Cerebellar nuclear complex (tissue), 1 donor: Measurements from ENCODE around the gene CBX1.

ENCODE experiments used
- DNase-seq, 2 experiments: peaks; one replicate each; lab custom pipeline; 2025; lab: John Stamatoyannopoulos, UW

CBX1 gene

DNA sequence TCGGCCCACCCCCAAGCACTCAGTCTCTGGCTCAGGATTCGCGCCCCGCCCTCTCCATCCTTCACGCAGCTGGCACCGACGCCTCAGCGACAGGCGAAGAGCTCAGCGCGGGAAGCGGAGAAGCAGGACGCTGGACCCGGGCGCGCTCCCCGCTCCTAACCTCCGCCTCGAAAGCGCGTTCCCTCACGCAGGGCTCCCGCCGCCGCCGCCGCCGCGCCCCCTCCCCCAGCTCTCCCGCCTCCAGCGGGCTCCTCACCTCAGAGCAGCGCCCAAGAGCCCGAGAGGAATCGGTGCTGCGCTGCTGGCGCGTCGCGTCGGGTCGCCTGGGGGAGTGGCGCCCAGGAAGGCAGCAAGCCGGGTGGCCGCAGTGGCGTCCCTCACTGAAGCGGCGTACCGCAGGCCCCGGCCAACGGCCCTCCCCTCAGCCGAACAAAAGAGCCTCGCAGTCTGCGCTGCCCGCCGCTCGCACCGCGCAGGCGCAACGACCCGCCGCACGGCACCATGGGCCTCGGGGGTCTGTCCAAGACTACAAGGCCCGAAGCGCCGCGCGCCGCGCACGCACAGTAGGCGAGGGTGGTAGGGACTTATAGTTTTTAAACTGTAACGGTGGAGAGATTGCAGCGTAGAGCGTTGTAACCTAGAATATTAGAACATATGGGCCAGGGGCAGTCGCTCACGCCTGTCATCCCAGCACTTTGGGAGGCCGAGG, at the start of gene CBX1:
Gene CBX1, minus strand, starts transcription at position 467 of the 709 bp plus-strand sequence. CDS start 24,474 bp downstream, outside the sequence.
- peak in 1 of 2 experiments; percentile 59 for DNase-seq

DNA sequence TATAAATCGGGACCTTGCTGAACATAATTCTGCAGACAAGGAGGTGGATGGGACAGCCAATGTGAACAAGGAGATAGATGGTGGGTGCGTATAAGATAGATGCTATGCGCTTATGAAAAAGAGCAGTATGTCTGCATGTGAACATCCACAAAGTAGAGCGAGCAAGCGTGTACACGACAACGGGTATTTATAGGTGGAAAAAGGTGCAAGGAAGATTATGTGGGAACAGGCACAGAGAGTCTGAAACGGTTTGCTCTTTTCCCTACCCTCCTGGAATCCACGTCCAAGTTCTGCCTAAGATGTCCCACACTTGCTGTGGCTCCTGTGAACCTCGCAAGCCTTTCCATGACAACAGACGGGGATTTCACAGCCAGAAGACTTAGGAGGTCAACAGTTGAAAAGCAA, 49.3 kb upstream of the CBX1 start:
- DNase-seq = no peak

DNA sequence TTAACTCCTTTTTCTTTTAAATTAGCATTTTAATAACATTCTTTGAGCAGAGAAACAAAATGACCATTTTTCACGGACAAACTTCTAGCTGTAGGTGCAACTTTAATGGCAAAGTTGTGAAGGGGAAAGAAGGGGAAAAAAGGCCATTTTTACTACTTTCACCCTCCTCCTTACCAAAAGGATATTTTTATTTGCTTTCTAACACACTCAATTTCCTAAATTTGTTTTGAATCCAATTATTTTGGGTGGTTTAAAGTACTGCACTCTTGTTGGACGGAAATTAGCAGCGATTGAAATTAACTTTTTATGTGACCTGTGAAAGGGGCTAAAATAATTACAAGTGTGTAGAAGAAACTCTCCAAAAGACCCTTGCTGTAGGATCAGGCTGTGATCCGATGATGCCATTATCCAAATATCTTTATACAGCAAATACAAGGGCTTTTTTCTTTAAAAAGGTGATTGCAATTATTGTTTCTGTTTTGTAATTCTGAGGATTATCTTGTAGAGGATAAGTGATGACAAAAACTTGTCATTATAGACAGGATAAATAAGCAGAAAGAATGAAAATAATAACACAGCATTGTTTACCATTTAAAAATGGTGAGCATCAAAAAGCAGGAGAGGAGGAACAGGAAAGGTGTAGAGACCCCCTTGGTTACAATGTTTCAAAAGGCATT, 48.6 kb upstream of the CBX1 start:
- DNase-seq = no peak

DNA sequence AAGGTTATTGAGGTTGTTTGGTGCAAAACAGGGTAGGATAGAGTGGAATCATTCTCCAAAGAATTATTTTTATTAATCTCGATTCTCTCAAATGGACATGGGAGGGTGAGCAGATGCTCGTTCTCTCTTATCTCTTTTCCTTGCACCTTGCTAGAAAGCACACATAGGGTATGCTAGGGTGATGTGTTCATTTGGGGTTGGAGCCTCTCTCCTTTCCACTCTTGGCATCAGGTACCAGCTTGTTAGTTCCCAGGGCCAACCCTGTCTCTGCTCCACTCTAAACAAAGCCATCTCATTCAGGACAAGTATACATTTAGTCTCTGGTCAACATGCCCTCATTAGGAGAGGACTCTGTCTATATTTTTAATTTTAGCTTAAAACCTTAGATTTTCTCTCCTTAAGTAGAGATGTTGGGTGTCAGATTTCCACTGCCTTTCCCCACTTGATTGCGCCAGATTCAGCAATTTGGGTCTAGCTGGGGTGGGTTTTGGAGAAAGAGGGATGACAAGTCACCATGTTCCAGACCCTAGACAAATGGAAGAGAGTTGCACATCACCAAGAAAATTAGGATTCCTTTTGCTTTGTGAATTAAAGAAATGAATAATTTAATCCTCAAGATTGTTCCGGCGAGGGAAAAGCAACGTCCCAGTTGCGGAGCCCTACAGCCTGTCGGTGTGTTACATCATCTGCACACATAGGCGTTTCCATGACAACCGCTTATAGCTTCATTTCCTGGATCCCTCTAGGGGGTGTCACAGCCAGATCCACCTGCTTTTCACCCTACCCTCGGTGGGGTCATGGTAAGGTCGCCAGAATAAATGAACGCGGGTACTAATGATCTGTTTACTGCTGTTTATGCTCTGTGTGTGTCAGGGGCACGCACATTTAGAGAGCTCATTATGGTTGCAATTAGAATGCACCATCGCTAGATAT, 47.8 kb upstream of the CBX1 start:
- no peak for DNase-seq

GRCh38 chr17:48148029-48148770, 46.9 kb upstream of the CBX1 start:
- no peak for DNase-seq

DNA sequence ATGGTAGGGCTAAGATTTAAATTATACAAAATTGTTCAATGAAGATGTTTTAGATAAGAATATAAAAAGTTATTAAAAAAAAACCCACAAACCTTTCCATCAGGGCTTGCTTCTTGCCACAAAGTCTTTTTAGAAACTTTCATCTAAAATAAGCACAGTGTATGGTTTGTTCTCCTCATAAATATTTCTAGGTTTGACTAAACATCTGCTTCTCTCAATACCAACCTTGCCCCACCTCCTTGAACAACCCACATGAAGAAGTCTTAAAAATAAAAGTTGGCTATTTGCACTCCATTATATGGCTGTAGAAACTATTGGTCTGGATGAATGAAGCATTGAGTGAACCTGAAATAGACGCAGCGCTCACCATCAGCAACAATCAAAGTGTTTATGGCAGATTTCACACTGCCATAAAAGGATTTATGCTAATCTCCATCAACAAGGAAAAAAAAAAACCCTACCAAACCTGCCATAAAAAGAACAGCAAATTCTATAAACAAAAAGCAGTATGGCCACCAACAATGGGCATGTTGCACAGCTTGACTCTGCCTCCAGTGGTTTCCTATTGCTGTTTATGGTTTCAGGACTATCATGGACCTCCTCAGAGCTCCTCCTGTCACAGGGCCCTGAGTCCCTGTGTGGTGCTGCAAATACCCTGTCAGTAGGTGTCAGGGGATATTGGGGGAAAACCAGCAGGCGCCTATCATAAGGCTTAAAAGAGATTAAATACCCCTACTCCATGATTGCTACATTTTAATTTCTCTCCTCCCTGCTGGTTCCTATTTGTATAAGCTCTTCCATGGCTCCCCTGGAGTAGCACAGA, 43.9 kb upstream of the CBX1 start:
- DNase-seq = no peak

GRCh38 chr17:48144231-48144630, 43.0 kb upstream of the CBX1 start:
- DNase-seq = no peak

DNA sequence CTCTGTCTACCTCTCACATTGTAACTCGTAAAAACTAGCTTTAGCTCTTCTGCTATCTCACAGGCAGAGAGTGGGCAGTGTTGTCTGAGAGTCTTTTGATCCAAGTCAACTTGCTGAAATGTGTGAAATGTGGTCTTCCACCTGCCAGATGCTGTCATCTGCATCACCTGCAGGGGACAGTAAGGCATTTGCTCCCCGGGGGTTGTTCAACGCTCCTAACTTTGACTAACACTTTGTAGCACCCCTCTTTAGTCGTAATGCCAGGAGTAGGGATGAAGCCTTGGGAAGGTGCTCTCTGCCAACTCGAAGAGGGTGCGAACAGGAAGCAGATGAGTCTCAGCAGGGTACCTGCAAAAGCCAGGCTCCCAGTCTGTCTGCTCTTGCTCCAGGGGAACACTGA, 42.4 kb upstream of the CBX1 start:
- DNase-seq = no peak

GRCh38 chr17:48139944-48140343, 38.7 kb upstream of the CBX1 start:
- DNase-seq = no peak

- no peak for DNase-seq
Measured at GRCh38 chr17:48137656-48138055, 36.4 kb upstream of the CBX1 start.

DNA sequence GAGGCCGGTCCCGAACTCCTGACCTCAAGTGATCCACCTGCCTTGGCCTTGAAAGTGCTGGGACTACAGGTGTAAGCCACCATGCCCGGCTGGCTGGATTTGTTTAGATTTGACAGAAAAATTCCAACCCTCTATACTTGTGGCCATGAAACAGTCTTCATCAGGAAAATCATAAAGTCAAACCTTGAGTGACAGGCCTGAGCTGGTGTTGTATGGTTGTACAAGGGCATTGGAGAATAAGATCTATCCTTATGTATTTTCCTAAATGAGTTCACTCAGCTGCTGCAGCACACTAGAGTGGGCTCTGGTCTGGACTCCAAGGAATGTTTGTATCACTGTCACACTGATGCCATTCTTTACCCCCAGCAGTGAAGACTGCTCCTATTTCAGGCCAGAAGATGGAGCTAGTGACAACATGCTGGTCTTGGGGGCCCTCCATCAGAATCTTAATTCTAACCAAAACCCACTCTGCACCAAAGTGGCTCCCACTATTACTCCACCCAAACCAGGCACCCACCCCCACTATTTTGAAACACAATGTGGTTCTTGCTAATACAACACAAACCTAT, 33.7 kb upstream of the CBX1 start:
- no peak for DNase-seq

DNA sequence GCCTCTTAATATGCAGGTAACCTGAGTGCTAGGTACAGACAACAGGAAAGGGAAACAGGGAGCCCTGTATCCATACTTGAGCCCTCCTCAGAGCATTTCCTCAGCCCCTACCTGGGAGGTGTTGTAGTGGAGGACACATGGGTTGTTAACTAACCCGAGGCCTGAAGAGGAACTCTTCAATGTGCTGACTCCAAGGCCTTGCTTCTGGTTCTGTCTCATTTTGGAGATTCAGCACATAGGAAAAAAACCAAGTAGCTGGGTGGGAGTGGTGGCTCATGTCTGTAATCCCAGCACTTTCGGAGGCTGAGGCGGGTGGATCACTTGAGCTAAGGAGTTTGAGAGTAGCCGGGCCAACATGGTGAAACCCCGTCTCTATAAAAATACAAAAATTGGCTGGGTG, 31.1 kb upstream of the CBX1 start:
- no peak for DNase-seq

DNA sequence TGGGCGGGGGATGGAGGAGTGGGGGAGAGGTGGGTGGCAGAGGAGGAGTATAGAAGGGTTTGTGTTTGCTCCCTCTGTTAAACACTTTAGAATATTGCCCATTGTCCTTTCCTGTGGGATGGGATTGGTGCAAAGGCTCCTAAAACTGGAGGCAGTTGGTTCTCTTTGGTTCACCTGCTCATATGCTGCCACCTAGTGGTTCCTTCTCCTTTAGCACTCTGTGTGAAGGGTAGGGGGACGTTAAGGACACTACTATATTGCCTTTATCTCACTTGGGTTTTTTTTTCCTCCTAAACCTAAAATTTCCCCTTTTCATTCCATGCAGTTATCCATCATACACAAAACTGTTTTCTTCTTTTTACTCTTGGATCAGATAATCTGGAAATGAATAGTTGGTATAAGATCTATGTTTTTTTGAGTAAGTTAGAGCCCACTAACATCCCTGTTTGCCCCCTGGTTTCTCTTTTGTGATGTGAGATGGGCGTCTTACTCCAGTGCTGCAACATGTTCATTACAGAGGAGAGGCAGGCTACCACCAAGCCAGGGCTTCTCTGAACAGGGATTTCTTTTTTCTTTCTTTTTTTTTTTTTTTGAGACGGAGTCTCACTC, 30.0 kb upstream of the CBX1 start:
- peak in 1 of 2 experiments; percentile 35 for DNase-seq

- DNase-seq = no peak
Measured at GRCh38 chr17:48129981-48130380, 28.7 kb upstream of the CBX1 start.

GRCh38 chr17:48128400-48128799, 27.1 kb upstream of the CBX1 start:
- no peak for DNase-seq

GRCh38 chr17:48127371-48128051, 26.2 kb upstream of the CBX1 start:
- DNase-seq = no peak

DNA sequence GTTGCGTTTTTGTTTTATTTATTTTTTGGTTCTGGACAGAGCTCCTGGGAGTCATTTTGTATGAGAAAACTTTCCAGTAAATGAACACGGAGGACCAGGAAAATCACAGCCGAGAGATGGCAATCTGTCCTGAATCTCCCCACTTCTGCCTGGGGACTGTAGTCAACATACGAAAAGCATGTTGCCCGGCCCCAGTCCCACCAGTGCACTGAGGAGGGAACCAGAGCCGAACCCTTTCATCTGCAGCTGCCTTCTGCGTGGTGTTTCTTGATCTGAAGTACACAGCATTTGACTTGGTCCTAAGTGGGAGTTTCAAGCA, 25.2 kb upstream of the CBX1 start:
- no peak for DNase-seq

- no peak for DNase-seq
Measured at GRCh38 chr17:48125829-48126531, 24.7 kb upstream of the CBX1 start.

- DNase-seq = no peak
Measured at GRCh38 chr17:48123776-48124388, 22.6 kb upstream of the CBX1 start.
